ENCODE measurements around the gene ALOX15. TPM values are rescaled to one million over a fixed set of nuclear protein-coding genes. Genes with fewer than 3 reads are reported as not detected.

Gene ALOX15
- total and polyA plus RNA-seq, 7 donors, result 0.10 to 0.36 TPM; not detected in 5

GRCh38 chr17:4667166-4667565 lies 25.7 kb upstream of the ALOX15 start:
- Histone ChIP-seq H3K9me3 (no peaks in the 10 kb centered on the region), H3K4me1 (no peaks in the 10 kb centered on the region), H3K27ac (no peak overlapping the region), H3K27me3 (ENCODE audit: insufficient read depth in 3 of 3, low read length in 2 of 3) (peaks cover 0 to 10% (median 0%) of the 10 kb centered on the region in 3 donors), H3K4me3 (no peak overlapping the region), H3K36me3 (ENCODE audit: insufficient read depth in 1 of 2, low read depth in 1 of 2) (peaks cover 0 to 17% of the 10 kb centered on the region in 2 donors)
- 60 to 73% (median 66%) methylated on average over 4 of the region's 4 CpGs for WGBS, 3 donors
- ATAC-seq (no peak), DNase-seq (no peak)
- no peak for TF ChIP-seq CTCF (IDR thresholded peaks at IDR 0.05)
- intact Hi-C loops (cut with DNase I), result no loop called here

- intact Hi-C loops (cut with DNase I), result no loop called here
- H3K4me3 ChIP-seq, result no peak overlapping the region
- ATAC-seq (no peak), DNase-seq (no peak)
- no peaks in the 10 kb centered on the region for H3K4me1 ChIP-seq
- TF ChIP-seq CTCF (IDR thresholded peaks at IDR 0.05), result no peak
- peaks cover 0 to 8% of the 10 kb centered on the region in 2 donors for H3K36me3 ChIP-seq (ENCODE audit: insufficient read depth in 1 of 2, low read depth in 1 of 2)
- H3K27ac ChIP-seq, result no peak overlapping the region
- WGBS, 3 donors, result 64 to 68% (median 68%) methylated on average over 5 of the region's 5 CpGs
- H3K27me3 ChIP-seq (ENCODE audit: insufficient read depth in 3 of 3, low read length in 2 of 3), result peaks cover 0 to 10% (median 0%) of the 10 kb centered on the region in 3 donors
- no peaks in the 10 kb centered on the region for H3K9me3 ChIP-seq
These were observed 24.8 kb upstream of the ALOX15 start for GRCh38 chr17:4666296-4666695.

- peaks cover 0 to 15% (median 0%) of the 10 kb centered on the region in 3 donors for H3K27me3 ChIP-seq (ENCODE audit: insufficient read depth in 3 of 3, low read length in 2 of 3)
- no peak overlapping the region for H3K27ac ChIP-seq
- TF ChIP-seq CTCF (IDR thresholded peaks at IDR 0.05), result no peak
- ATAC-seq, result peak in 1 of 4 donors; percentile 26
- no peaks in the 10 kb centered on the region for H3K36me3 ChIP-seq (ENCODE audit: insufficient read depth in 1 of 2, low read depth in 1 of 2)
- no peak for DNase-seq
- H3K4me3 ChIP-seq, result no peak overlapping the region
- H3K4me1 ChIP-seq, result no peaks in the 10 kb centered on the region
- H3K9me3 ChIP-seq, result no peaks in the 10 kb centered on the region
- 17 to 39% (median 22%) methylated on average over 9 of the region's 9 CpGs for WGBS, 3 donors
- intact Hi-C loops (cut with DNase I), result no loop called here
These were observed 23.5 kb upstream of the ALOX15 start for GRCh38 chr17:4665027-4665426.

GRCh38 chr17:4664230-4664629 lies 22.8 kb upstream of the ALOX15 start:
- ATAC-seq, result no peak
- 76 to 81% (median 78%) methylated on average over 9 of the region's 9 CpGs for WGBS, 3 donors
- intact Hi-C loops (cut with DNase I), result no loop called here

More at GRCh38 chr17:4664230-4664629, 22.8 kb upstream of the ALOX15 start:
- H3K27me3 ChIP-seq (ENCODE audit: insufficient read depth in 3 of 3, low read length in 2 of 3), result peaks cover 0 to 19% (median 0%) of the 10 kb centered on the region in 3 donors
- DNase-seq, result no peak
- no peak overlapping the region for H3K27ac ChIP-seq
- H3K4me1 ChIP-seq, result no peaks in the 10 kb centered on the region
- no peak overlapping the region for H3K4me3 ChIP-seq
- no peaks in the 10 kb centered on the region for H3K36me3 ChIP-seq (ENCODE audit: insufficient read depth in 1 of 2, low read depth in 1 of 2)
- TF ChIP-seq CTCF (IDR thresholded peaks at IDR 0.05), result no peak
- no peaks in the 10 kb centered on the region for H3K9me3 ChIP-seq

Data from psoas muscle (tissue), 8 donors.